HUES64 (cell line): ENCODE results near the gene NELFE. TPM values are rescaled to one million over a fixed set of nuclear protein-coding genes. Genes with fewer than 3 reads are reported as not detected.
A peak's percentile ranks its signal among the peaks of the same experiment; 100 is the strongest.
"Not testable (repeated sequence)": the region's sequence is repeated elsewhere in the genome, so short reads cannot be mapped to it uniquely, and the experiment has no call there.

Source experiments
- H3K27ac ChIP-seq: 2 replicates; pipeline ENCODE4 v1.7.0; 2013; ENCODE audit warnings: low read depth, low read length, inconsistent platforms
- H3K27me3 ChIP-seq: 2 replicates; pipeline ENCODE4 v1.6.1; 2013; ENCODE audit warnings: mild to moderate bottlenecking, low read length; ENCODE audit not compliant: insufficient read depth
- H3K36me3 ChIP-seq: 2 replicates; pipeline ENCODE4 v1.6.1; 2013; ENCODE audit warnings: mild to moderate bottlenecking, low read length; ENCODE audit not compliant: insufficient read depth
- H3K4me1 ChIP-seq: 2 replicates; pipeline ENCODE4 v1.6.1; 2013; ENCODE audit warnings: mild to moderate bottlenecking, low read length, moderate library complexity; ENCODE audit not compliant: insufficient read depth
- H3K4me3 ChIP-seq: 2 replicates; pipeline ENCODE4 v1.5.1; 2013; ENCODE audit warnings: mild to moderate bottlenecking, low read length, moderate library complexity
- H3K9ac ChIP-seq: 2 replicates; pipeline ENCODE4 v1.6.1; 2013; ENCODE audit warnings: mild to moderate bottlenecking, low read depth, low read length
- H3K9me3 ChIP-seq: 2 replicates; pipeline ENCODE4 v1.6.1; 2013; ENCODE audit warnings: low read depth, low read length; ENCODE audit not compliant: insufficient read depth
- WGBS: fragments of 150-250, 120-280 bp; methylation state at CpG from one replicate; pipeline ENCODE4 v1.1.7; 2013; ENCODE audit warnings: missing lambda C conversion rate; 5-methylcytosine and 5-hydroxymethylcytosine counted together
- polyA plus RNA-seq, 2 experiments: library from polyadenylated mRNA; stranded (reverse); fragments of 50-300 nt; gene quantifications; one replicate each; pipeline ENCODE4 v1.2.3, GENCODE V29; 2013

NELFE gene, protein sequence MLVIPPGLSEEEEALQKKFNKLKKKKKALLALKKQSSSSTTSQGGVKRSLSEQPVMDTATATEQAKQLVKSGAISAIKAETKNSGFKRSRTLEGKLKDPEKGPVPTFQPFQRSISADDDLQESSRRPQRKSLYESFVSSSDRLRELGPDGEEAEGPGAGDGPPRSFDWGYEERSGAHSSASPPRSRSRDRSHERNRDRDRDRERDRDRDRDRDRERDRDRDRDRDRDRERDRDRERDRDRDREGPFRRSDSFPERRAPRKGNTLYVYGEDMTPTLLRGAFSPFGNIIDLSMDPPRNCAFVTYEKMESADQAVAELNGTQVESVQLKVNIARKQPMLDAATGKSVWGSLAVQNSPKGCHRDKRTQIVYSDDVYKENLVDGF
- polyA plus RNA-seq (2013, experiment 1 of 2) = 83.8 TPM
- 86.5 TPM for polyA plus RNA-seq (2013, experiment 2 of 2)

DNA sequence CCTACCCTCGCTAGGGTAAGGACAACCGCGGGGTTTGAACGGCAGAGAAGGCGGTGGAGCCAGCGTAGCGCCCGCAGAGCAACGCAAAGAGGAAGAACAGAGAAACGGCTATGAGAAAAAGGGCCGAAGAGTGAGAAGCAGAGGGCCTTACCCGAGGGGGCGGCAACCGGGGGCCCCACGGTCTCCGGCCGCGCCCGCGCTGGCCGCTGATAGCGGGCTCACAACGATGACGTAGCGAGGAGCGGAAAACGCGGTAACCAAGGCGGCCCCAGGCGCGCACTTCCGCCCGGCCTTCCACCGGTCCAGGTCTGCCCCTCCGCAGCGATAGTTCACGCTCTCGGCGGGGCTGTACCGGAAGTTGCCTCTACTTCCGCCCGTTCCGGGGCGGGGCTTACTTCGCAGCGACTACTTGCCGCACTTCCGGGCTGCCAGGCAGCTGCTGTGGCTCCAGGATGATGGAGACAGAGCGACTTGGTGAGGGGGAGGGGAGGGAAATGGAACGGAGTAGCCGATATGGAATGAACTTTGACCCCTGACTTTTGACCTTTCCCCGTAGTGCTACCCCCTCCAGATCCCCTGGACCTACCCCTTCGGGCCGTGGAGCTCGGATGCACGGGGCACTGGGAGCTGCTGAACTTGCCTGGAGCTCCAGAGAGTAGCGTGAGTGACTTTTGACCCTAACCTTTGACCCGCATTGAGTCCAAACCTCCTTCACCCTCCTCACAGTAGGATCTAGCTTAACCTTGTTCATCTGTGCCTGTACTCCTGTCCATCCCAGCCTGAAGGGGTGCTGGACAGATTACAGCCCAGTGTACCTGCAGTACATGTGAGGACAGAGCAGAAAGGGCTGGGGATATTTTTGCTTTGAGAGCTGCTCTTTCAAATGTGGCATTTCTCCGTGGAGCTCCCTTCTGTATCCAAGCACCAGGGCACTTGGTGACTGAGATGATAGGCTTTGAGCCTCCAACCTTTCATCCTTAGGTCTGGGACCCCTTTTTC, at the start of gene NELFE, which contains the start of gene SKIC2:
NELFE (minus strand) TSS at position 231 of the 999 bp plus-strand sequence. CDS start 525 bp downstream, outside the sequence.
SKIC2 (plus strand) TSS at position 435 of the 999 bp plus-strand sequence; CDS start at position 453, 18 bp downstream.
- Histone ChIP-seq H3K4me1 (0 out of 2 replicates have a peak, but pooled peaks cover 4% of the 10 kb centered on the region), H3K9ac (peak within 1 kb of the TSS; percentile 77), H3K27ac (peak within 1 kb of the TSS; percentile 76), H3K27me3 (no peaks in the 10 kb centered on the region), H3K36me3 (peaks cover 71% of the 10 kb centered on the region), H3K4me3 (peak within 1 kb of the TSS; percentile 87), H3K9me3 (no peaks in the 10 kb centered on the region)
- WGBS = under 1% methylated on average over 59 of the region's 59 CpGs

DNA sequence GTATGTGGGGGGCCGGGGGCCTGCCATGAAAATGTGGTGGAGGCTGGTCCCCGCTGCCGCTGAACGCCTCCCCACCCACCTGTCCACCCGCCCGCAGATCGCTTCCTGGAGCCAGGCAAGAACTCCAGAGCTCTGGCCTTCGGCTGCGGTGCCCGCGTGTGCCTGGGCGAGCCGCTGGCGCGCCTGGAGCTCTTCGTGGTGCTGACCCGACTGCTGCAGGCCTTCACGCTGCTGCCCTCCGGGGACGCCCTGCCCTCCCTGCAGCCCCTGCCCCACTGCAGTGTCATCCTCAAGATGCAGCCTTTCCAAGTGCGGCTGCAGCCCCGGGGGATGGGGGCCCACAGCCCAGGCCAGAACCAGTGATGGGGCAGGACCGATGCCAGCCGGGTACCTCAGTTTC, 49.3 kb upstream of the NELFE start:
- not testable (repeated sequence) for H3K9me3 ChIP-seq, H3K4me1 ChIP-seq, H3K36me3 ChIP-seq, H3K27ac ChIP-seq, H3K9ac ChIP-seq, H3K27me3 ChIP-seq, H3K4me3 ChIP-seq
- no CpG with 5 or more reads among the region's 24 CpGs for WGBS

DNA sequence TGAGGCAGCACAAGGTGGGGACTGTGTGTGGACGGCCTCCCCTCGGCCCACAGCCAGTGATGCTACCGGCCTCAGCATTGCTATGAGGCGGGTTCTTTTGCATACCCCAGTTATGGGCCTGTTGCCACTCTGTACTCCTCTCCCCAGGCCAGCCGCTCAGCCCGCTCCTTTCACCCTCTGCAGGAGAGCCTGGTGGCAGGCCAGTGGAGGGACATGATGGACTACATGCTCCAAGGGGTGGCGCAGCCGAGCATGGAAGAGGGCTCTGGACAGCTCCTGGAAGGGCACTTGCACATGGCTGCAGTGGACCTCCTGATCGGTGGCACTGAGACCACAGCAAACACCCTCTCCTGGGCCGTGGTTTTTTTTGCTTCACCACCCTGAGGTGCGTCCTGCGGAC, 48.3 kb upstream of the NELFE start:
- H3K9me3 ChIP-seq, H3K36me3 ChIP-seq, H3K4me1 ChIP-seq, H3K9ac ChIP-seq, H3K27ac ChIP-seq, H3K4me3 ChIP-seq, H3K27me3 ChIP-seq: not testable (repeated sequence)
- WGBS = 88% methylated on average over 11 of the region's 12 CpGs

DNA sequence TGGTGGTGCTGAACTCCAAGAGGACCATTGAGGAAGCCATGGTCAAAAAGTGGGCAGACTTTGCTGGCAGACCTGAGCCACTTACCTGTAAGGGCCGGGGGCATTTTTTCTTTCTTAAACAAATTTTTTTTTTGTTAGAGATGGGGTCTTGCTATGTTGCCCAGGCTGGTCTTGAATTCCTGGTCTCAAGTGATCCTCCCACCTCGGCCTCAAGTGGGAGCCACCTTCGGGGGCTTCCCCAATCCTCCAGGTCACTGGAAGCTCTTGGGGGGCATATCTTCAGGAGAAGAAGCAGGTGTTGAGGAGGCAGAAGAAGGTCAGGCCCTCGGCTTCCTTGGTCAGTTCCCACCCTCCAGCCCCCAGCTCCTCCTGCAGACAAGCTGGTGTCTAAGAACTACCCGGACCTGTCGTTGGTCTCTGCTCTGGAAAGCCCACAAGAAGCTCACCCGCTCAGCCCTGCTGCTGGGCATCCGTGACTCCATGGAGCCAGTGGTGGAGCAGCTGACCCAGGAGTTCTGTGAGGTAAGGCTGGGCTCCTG, 47.3 kb upstream of the NELFE start:
- not testable (repeated sequence) for H3K9me3 ChIP-seq, H3K36me3 ChIP-seq, H3K27me3 ChIP-seq, H3K4me3 ChIP-seq, H3K27ac ChIP-seq, H3K4me1 ChIP-seq, H3K9ac ChIP-seq
- WGBS = 93% methylated on average over 6 of the region's 8 CpGs

DNA sequence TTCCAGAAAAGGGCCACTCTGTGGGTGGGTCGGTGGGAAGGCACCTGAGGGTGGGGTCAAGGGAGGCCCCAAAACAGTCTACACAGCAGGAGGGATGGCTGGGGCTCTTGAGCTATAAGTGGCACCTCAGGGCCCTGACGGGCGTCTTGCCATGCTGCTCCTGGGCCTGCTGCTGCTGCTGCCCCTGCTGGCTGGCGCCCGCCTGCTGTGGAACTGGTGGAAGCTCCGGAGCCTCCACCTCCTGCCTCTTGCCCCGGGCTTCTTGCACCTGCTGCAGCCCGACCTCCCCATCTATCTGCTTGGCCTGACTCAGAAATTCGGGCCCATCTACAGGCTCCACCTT, 46.7 kb upstream of the NELFE start:
- H3K9ac ChIP-seq, H3K27ac ChIP-seq, H3K27me3 ChIP-seq, H3K36me3 ChIP-seq, H3K4me3 ChIP-seq, H3K9me3 ChIP-seq, H3K4me1 ChIP-seq: not testable (repeated sequence)
- 90% methylated on average over 6 of the region's 9 CpGs for WGBS

DNA sequence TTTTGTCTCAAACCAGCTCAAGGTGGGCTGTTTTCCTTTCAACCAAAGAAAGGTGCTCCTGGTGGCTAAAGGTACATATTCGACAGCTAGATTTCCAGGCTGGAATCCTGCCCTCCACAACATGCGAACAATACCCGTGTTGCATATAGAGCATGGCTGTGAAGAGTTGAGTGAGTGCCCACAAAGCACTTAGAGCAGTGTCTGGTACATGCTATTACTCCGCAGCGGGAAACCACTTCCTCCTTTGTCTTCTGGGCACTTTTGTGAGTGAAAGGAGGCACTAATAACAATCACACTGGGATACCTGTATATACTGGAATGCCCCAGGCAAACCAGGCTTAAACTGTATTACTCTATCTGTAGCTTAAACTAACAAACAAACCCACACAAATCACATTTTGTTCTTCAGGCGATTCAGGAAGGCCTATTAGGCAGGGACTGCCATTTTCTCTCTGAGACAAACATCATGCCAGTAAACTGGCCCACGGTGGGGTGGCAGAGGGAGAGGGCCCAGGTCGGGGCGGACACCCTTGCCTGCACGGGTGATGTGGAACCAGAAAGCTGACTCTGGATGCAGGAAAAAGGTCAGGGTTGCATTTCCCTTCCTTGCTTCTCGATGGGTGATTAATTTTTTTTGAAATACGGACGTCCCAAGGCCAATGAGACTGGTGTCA, 46.2 kb upstream of the NELFE start:
- not testable (repeated sequence) for H3K4me1 ChIP-seq, H3K4me3 ChIP-seq, H3K9ac ChIP-seq, H3K27me3 ChIP-seq, H3K36me3 ChIP-seq, H3K27ac ChIP-seq, H3K9me3 ChIP-seq
- WGBS = 89% methylated on average over 8 of the region's 13 CpGs

DNA sequence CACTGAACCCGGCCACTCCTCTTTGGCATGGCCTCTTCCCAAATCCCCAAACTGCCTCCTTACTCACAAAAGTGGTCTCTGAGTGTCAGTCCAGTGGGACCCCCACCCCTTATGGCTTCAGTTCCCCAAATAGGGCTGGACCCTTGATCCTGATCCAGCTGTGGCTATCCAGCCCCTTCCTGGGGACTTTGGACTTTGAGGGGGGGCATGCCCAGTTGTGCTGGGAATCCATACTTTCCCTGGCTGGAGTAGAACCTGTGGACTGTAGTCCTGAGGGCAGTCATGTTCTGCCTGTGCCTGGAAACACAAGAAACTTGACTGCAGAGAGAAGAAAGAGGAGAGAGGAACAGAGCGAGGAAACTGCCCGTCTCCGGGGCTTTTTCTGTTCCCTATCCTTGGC, 45.6 kb upstream of the NELFE start:
- H3K4me3 ChIP-seq, H3K27ac ChIP-seq, H3K27me3 ChIP-seq, H3K36me3 ChIP-seq, H3K9ac ChIP-seq, H3K9me3 ChIP-seq, H3K4me1 ChIP-seq: not testable (repeated sequence)
- WGBS = 93% methylated on average over 4 of the region's 4 CpGs

DNA sequence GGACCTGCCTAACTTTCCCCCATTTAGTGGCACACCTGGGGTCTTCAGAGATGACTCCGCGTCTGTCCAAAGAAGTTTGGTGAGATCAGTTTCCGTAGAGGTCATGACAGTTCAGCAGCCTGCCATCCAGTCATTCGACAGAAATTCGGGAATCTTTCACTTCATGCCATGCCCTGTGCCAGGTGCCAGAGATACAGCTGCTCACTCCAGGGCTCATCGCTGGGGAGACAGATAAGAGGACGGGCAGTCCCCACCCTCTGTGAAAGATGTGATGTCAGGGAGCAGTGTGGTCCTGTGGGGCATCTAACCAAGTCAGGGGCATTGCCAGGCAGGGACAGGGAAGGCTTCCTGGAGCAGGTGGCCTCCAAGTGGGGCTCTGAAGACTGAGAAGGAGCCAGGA, 44.5 kb upstream of the NELFE start:
- not testable (repeated sequence) for H3K4me3 ChIP-seq, H3K4me1 ChIP-seq, H3K27ac ChIP-seq, H3K27me3 ChIP-seq, H3K9me3 ChIP-seq, H3K9ac ChIP-seq, H3K36me3 ChIP-seq
- no CpG with 5 or more reads among the region's 7 CpGs for WGBS

DNA sequence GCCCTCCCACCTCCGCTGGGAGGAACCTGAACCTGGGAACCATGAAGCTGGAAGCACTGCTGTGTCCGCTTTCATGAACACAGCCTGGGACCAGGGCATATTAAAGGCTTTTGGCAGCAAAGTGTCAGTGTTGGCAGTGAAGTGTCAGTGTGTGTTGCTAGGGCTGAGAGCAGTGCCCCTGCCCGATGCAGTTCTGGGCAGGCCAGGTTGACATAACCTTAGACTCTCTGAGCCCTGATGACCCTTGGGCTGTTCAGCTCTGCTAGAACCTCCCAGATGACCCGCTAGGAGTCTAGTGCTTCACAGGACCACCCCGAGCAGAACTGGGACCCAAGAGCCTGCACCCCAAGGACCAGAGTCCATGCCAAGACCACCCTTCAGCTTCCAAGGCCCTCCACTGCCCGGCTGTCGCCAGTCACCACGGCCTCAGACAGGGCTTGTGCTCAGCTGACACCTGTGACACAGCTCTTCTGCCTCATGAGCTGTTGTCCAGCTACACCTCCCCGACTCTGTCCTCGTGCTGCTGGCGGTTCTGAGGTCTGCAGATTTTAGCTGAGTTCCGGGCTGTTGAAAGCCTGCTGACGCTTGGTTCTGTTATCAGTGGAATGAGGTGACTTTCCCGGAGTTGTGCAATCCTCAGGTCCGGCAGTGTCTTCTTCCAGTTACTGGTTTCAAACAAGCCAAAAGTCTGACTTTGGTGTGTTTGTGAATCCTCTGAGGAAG, 43.9 kb upstream of the NELFE start:
- not testable (repeated sequence) for H3K27ac ChIP-seq, H3K27me3 ChIP-seq, H3K4me1 ChIP-seq, H3K9ac ChIP-seq, H3K9me3 ChIP-seq, H3K4me3 ChIP-seq, H3K36me3 ChIP-seq
- no CpG with 5 or more reads among the region's 15 CpGs for WGBS

DNA sequence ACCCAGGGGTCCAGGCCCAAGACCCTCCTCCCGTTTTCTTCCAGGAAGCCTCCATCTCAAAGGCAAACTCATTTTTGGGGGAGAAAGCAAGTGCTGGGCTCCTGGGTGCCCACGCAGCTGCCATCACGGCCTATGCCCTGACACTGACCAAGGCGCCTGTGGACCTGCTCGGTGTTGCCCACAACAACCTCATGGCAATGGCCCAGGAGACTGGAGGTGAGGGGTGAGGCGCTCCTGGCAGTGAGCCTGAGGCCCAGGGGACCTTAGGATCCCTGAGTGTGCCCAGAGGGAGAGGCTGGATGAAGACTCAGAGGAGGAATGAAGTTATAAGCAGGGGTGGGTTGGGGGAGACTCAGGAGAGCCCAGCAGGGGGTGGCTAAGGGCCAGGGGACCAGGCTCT, 37.6 kb upstream of the NELFE start:
- H3K4me1 ChIP-seq = not testable (repeated sequence)

More for the DNA sequence above, 37.6 kb upstream of the NELFE start:
- not testable (repeated sequence) for H3K27ac ChIP-seq, H3K27me3 ChIP-seq, H3K36me3 ChIP-seq, H3K9ac ChIP-seq, H3K9me3 ChIP-seq, H3K4me3 ChIP-seq
- WGBS = 97% methylated on average over 5 of the region's 6 CpGs
